Osteoblast (primary cell): ENCODE data around the gene ALOX5. TPM values are rescaled to one million over a fixed set of nuclear protein-coding genes. Genes with fewer than 3 reads are reported as not detected.

Source experiments
- DNase-seq: peaks from one replicate; pipeline ENCODE4 v3.0.0; 2011; ENCODE audit warnings: low spot score, mixed read lengths; ENCODE audit not compliant: insufficient read length; ENCODE audit errors: missing footprints
- H2AFZ ChIP-seq: 2 replicates; pipeline ENCODE4 v1.6.0; 2011; ENCODE audit warnings: mild to moderate bottlenecking, low read length
- H3K27ac ChIP-seq: 2 replicates; pipeline ENCODE4 v1.5.1; 2011; ENCODE audit warnings: mild to moderate bottlenecking, low read depth, low read length, moderate library complexity
- H3K27me3 ChIP-seq: 2 replicates; pipeline ENCODE4 v1.6.0; 2012; ENCODE audit warnings: mild to moderate bottlenecking, control low read depth, inconsistent platforms, low read length, moderate library complexity; ENCODE audit not compliant: insufficient read depth
- H3K36me3 ChIP-seq: 2 replicates; pipeline ENCODE4 v1.5.1; 2011; ENCODE audit warnings: mild to moderate bottlenecking, low read length, control low read depth, moderate library complexity; ENCODE audit not compliant: insufficient read depth
- H3K4me1 ChIP-seq: 2 replicates; pipeline ENCODE4 v1.5.1; 2011; ENCODE audit warnings: mild to moderate bottlenecking, low read length, control low read depth, moderate library complexity; ENCODE audit not compliant: insufficient read depth
- H3K4me2 ChIP-seq: 2 replicates; pipeline ENCODE4 v1.6.0; 2011; ENCODE audit warnings: mild to moderate bottlenecking, low read length; ENCODE audit not compliant: insufficient read depth
- H3K4me3 ChIP-seq: fragments of 200-600 bp; sonication (generic); 3 replicates; pipeline ENCODE4 v1.5.1; 2012; ENCODE audit warnings: mild to moderate bottlenecking, low read length, inconsistent platforms; ENCODE audit not compliant: insufficient read depth
- H3K79me2 ChIP-seq: 2 replicates; pipeline ENCODE4 v1.6.0; 2012; ENCODE audit warnings: mild to moderate bottlenecking, low read length, control low read depth, inconsistent platforms; ENCODE audit not compliant: insufficient read depth
- H3K9me3 ChIP-seq: 2 replicates; pipeline ENCODE4 v1.5.1; 2011; ENCODE audit warnings: low read depth, low read length, control low read depth
- H4K20me1 ChIP-seq: 2 replicates; pipeline ENCODE4 v1.6.0; 2012; ENCODE audit warnings: mild to moderate bottlenecking, low read length, control low read depth; ENCODE audit not compliant: insufficient read depth
- CTCF ChIP-seq: IDR thresholded peaks from 2 replicates; pipeline ENCODE4 v1.5.1; 2011; ENCODE audit warnings: mild to moderate bottlenecking, low read depth, low read length, moderate library complexity; ENCODE audit errors: extremely low read depth
- total RNA-seq: library from RNA; depleted of rRNA; stranded (reverse); fragments of >200 nt; gene quantifications from 2 replicates; pipeline ENCODE4 v1.2.3, GENCODE V29; 2012

ALOX5 gene
- total RNA-seq, 1 donor: not detected

DNA sequence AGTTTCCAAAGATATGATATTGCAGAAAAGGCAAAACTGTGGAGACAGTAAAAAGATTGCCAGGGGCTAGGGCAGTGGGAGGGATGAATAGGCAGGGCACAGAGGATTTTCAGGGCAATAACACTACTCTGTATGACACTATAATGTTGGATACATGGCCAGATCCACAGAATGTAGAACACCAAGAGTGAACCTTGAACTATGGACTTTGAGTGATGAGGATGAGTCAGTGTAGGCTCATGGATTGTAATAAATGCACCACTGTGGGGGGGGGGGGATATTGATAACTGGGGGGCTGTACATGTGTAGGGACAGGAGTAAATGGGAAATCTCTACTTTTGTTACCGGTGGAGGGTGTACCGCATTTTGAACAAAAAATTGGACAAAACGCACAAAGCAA lies 77.4 kb downstream of the ALOX5 start:
- no peak for TF ChIP-seq CTCF
- no peak overlapping the region for H2AFZ ChIP-seq
- no peaks in the 10 kb centered on the region for H3K4me1 ChIP-seq
- H4K20me1 ChIP-seq: no peaks in the 10 kb centered on the region
- no peak overlapping the region for H3K4me2 ChIP-seq
- H3K36me3 ChIP-seq: no peaks in the 10 kb centered on the region
- H3K27ac ChIP-seq: no peak overlapping the region
- H3K9me3 ChIP-seq: no peaks in the 10 kb centered on the region
- no peaks in the 10 kb centered on the region for H3K79me2 ChIP-seq
- H3K27me3 ChIP-seq: no peaks in the 10 kb centered on the region
- no peak for DNase-seq
- H3K4me3 ChIP-seq: no peak overlapping the region

DNA sequence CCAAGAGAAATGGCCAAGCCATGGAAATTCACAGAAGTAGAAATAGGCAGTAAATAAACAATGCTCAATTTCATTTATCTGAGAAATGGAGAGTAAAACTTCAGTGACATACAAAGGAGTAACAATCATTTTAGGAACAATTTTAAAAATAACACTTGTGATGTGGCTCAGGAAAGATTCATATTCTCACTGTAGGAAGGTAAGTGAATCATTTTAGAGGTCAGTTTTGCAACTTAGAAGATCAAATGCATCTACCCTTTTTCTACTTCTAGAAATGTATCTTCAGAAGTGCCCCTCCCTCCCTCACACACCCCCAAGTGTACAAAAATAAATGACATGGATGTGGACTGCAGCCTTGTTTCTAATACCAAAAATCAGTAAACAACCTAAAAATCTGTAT lies 78.3 kb downstream of the ALOX5 start:
- no peaks in the 10 kb centered on the region for H4K20me1 ChIP-seq
- no peak overlapping the region for H3K27ac ChIP-seq
- no peaks in the 10 kb centered on the region for H3K4me1 ChIP-seq
- no peaks in the 10 kb centered on the region for H3K9me3 ChIP-seq
- no peak for TF ChIP-seq CTCF
- no peaks in the 10 kb centered on the region for H3K79me2 ChIP-seq
- H3K36me3 ChIP-seq: no peaks in the 10 kb centered on the region
- no peaks in the 10 kb centered on the region for H3K27me3 ChIP-seq
- H2AFZ ChIP-seq: no peak overlapping the region
- no peak overlapping the region for H3K4me3 ChIP-seq
- DNase-seq: no peak
- H3K4me2 ChIP-seq: no peak overlapping the region

GRCh38 chr10:45452743-45453452 lies 78.9 kb downstream of the ALOX5 start:
- TF ChIP-seq CTCF: no peak
- Histone ChIP-seq H3K27me3 (no peaks in the 10 kb centered on the region), H3K4me3 (no peak overlapping the region), H3K79me2 (no peaks in the 10 kb centered on the region), H3K9me3 (no peaks in the 10 kb centered on the region), H4K20me1 (no peaks in the 10 kb centered on the region), H3K4me1 (no peaks in the 10 kb centered on the region), H3K27ac (no peak overlapping the region), H2AFZ (no peak overlapping the region), H3K4me2 (no peak overlapping the region), H3K36me3 (no peaks in the 10 kb centered on the region)
- DNase-seq: no peak

- Histone ChIP-seq H3K9me3 (no peaks in the 10 kb centered on the region), H3K27ac (no peak overlapping the region), H3K4me1 (no peaks in the 10 kb centered on the region), H3K79me2 (no peaks in the 10 kb centered on the region), H3K4me3 (no peak overlapping the region), H3K27me3 (no peaks in the 10 kb centered on the region), H3K4me2 (no peak overlapping the region), H4K20me1 (no peaks in the 10 kb centered on the region), H3K36me3 (no peaks in the 10 kb centered on the region), H2AFZ (no peak overlapping the region)
- TF ChIP-seq CTCF: no peak
- no peak for DNase-seq
These were observed 79.7 kb downstream of the ALOX5 start for GRCh38 chr10:45453639-45454255.
